H1 (cell line): ENCODE results near the gene USPL1. TPM values are rescaled to one million over a fixed set of nuclear protein-coding genes. Genes with fewer than 3 reads are reported as not detected.

Experiments
- CTCF ChIA-PET: fragments of 300-600 bp; sonication (Branson Sonifier 250); formaldehyde crosslinking; loops from one replicate; lab custom pipeline; 2021; ENCODE audit not compliant: partially characterized antibody; lab: Charles Lee
- POLR2A ChIA-PET: fragments of 300-600 bp; sonication (Branson Sonifier 250); formaldehyde crosslinking; loops from one replicate; lab custom pipeline; 2021; ENCODE audit warnings: inconsistent platforms; ENCODE audit not compliant: partially characterized antibody; lab: Charles Lee
- DNase-seq, 2 experiments: peaks; one replicate each; pipeline versions ENCODE4 v3.0.0 to v3.0.0-alpha.2; 2010 to 2022; ENCODE audit warnings: low spot score in 2 of 2, low read depth in 1 of 2, mixed read lengths in 1 of 2
- FAIRE-seq: peaks from 2 replicates; lab custom pipeline; 2011; peaks lifted over from hg19 to GRCh38; lab: Jason Lieb, UNC
- H2AFZ ChIP-seq: 2 replicates; pipeline ENCODE4 v1.8.1; 2012; ENCODE audit warnings: low read length, inconsistent platforms
- H2AK5ac ChIP-seq: 2 replicates; pipeline ENCODE4 v1.6.1; 2013; ENCODE audit warnings: low read depth, low read length
- H2BK120ac ChIP-seq: replicated peaks from 2 replicates; pipeline ENCODE3; 2013; ENCODE audit warnings: low read depth, low read length, inconsistent platforms
- H2BK12ac ChIP-seq: 2 replicates; pipeline ENCODE4 v1.6.1; 2013; ENCODE audit warnings: low read depth, low read length
- H2BK15ac ChIP-seq: 2 replicates; pipeline ENCODE4 v1.6.1; 2013; ENCODE audit warnings: low read length
- H2BK20ac ChIP-seq: 2 replicates; pipeline ENCODE4 v1.6.1; 2013; ENCODE audit warnings: low read length
- H2BK5ac ChIP-seq: 2 replicates; pipeline ENCODE4 v1.6.1; 2013; ENCODE audit warnings: low read depth, low read length
- H3K14ac ChIP-seq: 2 replicates; pipeline ENCODE4 v1.6.1; 2013; ENCODE audit warnings: inconsistent platforms; ENCODE audit not compliant: insufficient read length
- H3K18ac ChIP-seq: 2 replicates; pipeline ENCODE4 v1.6.1; 2013; ENCODE audit warnings: low read length; ENCODE audit errors: extremely low read depth
- H3K23ac ChIP-seq: 2 replicates; pipeline ENCODE4 v1.6.1; 2013; ENCODE audit warnings: inconsistent platforms; ENCODE audit not compliant: insufficient read length
- H3K23me2 ChIP-seq: 2 replicates; pipeline ENCODE4 v1.6.1; 2013; ENCODE audit warnings: low read depth, low read length
- H3K27ac ChIP-seq: 2 replicates; pipeline ENCODE4 v1.6.1; 2011; ENCODE audit warnings: low read depth, low read length, inconsistent platforms
- H3K27me3 ChIP-seq, 4 experiments: replicated peaks in 1 of 4; 1 replicate in 1 of 4; 2 replicates in 3 of 4; pipeline versions ENCODE4 v1.6.1 to v1.8.1; 2011 to 2013; ENCODE audit warnings: low read length in 3 of 4, mild to moderate bottlenecking in 3 of 4, inconsistent platforms in 2 of 4, mixed read lengths in 2 of 4, moderate library complexity in 1 of 4; ENCODE audit not compliant: control insufficient read depth in 3 of 4, insufficient read depth in 3 of 4; ENCODE audit errors: extremely low read depth in 1 of 4
- H3K36me3 ChIP-seq, 4 experiments: 2 replicates each; pipeline versions ENCODE4 v1.6.1 to v1.8.1; 2011 to 2013; ENCODE audit warnings: mild to moderate bottlenecking in 4 of 4, low read length in 3 of 4, moderate library complexity in 2 of 4, control low read depth in 1 of 4, inconsistent platforms in 1 of 4; ENCODE audit not compliant: insufficient read depth in 4 of 4, control insufficient read depth in 2 of 4
- H3K4ac ChIP-seq: replicated peaks from 2 replicates; pipeline ENCODE3; 2013; ENCODE audit warnings: low read length, low read depth, mixed read lengths, inconsistent platforms; ENCODE audit not compliant: insufficient read length
- H3K4me1 ChIP-seq, 4 experiments: replicated peaks in 1 of 4; 1 replicate in 1 of 4; 2 replicates in 3 of 4; pipeline versions ENCODE4 v1.6.1 to v1.8.1; 2011 to 2013; ENCODE audit warnings: low read length in 3 of 4, inconsistent platforms in 2 of 4, mixed read lengths in 1 of 4; ENCODE audit not compliant: insufficient read depth in 4 of 4, control insufficient read depth in 3 of 4
- H3K4me2 ChIP-seq, 2 experiments: 2 replicates each; pipeline versions ENCODE4 v1.6.1 to v1.8.1; 2011 to 2013; ENCODE audit warnings: low read depth in 2 of 2, low read length in 2 of 2, control low read depth in 1 of 2, inconsistent platforms in 1 of 2, mild to moderate bottlenecking in 1 of 2; ENCODE audit not compliant: insufficient read depth in 1 of 2
- H3K4me3 ChIP-seq, 4 experiments: fragments of 200-600, 300-600 bp in 1 of 4; sonication (generic), shearing (Covaris generic), sonication (Bioruptor Twin) in 1 of 4; 2 replicates each; pipeline versions ENCODE4 v1.5.1 to v1.8.1; 2011 to 2016; ENCODE audit warnings: low read length in 4 of 4, low read depth in 3 of 4, control low read depth in 2 of 4, inconsistent platforms in 2 of 4, mild to moderate bottlenecking in 2 of 4, mixed read lengths in 1 of 4, moderate library complexity in 1 of 4; ENCODE audit not compliant: insufficient read depth in 2 of 4; ENCODE audit errors: extremely low read depth in 1 of 4
- H3K56ac ChIP-seq: replicated peaks from 2 replicates; pipeline ENCODE3; 2013; ENCODE audit warnings: low read depth, mild to moderate bottlenecking, mixed read lengths, low read length, inconsistent platforms; ENCODE audit not compliant: insufficient read length
- H3K79me1 ChIP-seq: 2 replicates; pipeline ENCODE4 v1.6.1; 2013; ENCODE audit warnings: low read depth, low read length, control low read depth
- H3K79me2 ChIP-seq, 2 experiments: 2 replicates each; pipeline versions ENCODE4 v1.6.1 to v1.8.1; 2012 to 2013; ENCODE audit warnings: low read length in 2 of 2, mild to moderate bottlenecking in 2 of 2, inconsistent platforms in 1 of 2; ENCODE audit not compliant: insufficient read depth in 2 of 2, control insufficient read depth in 1 of 2
- H3K9ac ChIP-seq, 4 experiments: replicated peaks in 1 of 4; 1 replicate in 1 of 4; 2 replicates in 3 of 4; pipeline versions ENCODE4 v1.6.1 to v1.8.1; 2011 to 2013; ENCODE audit warnings: low read depth in 3 of 4, low read length in 3 of 4, control low read depth in 2 of 4, mild to moderate bottlenecking in 2 of 4, moderate library complexity in 2 of 4, inconsistent platforms in 1 of 4; ENCODE audit errors: extremely low read depth in 1 of 4
- H3K9me3 ChIP-seq, 2 experiments: 2 replicates each; pipeline versions ENCODE4 v1.6.1 to v1.8.1; 2012 to 2013; ENCODE audit warnings: mild to moderate bottlenecking in 2 of 2, moderate library complexity in 2 of 2, control low read depth in 1 of 2, inconsistent platforms in 1 of 2, low read depth in 1 of 2, low read length in 1 of 2, mixed read lengths in 1 of 2; ENCODE audit not compliant: insufficient read depth in 2 of 2
- H4K20me1 ChIP-seq, 2 experiments: replicated peaks in 1 of 2; 2 replicates each; pipeline versions ENCODE3 to v1.8.1; 2011 to 2013; ENCODE audit warnings: inconsistent platforms in 2 of 2, low read length in 2 of 2, mild to moderate bottlenecking in 1 of 2; ENCODE audit not compliant: insufficient read depth in 2 of 2, control insufficient read depth in 1 of 2
- H4K5ac ChIP-seq: 2 replicates; pipeline ENCODE4 v1.6.1; 2013; ENCODE audit warnings: low read length, low read depth, mixed read lengths, inconsistent platforms; ENCODE audit not compliant: insufficient read length
- H4K8ac ChIP-seq: 2 replicates; pipeline ENCODE4 v1.8.0; 2013; ENCODE audit warnings: mild to moderate bottlenecking, moderate library complexity, low read length, inconsistent platforms; ENCODE audit not compliant: insufficient read depth; ENCODE audit errors: extremely low read depth
- H4K91ac ChIP-seq: replicated peaks from 2 replicates; pipeline ENCODE3; 2013; ENCODE audit warnings: low read length, mixed read lengths, inconsistent platforms; ENCODE audit not compliant: insufficient read length
- HDAC6 ChIP-seq: IDR thresholded peaks from one replicate; pipeline ENCODE4 v1.7.1; 2012; ENCODE audit warnings: low read depth, mild to moderate bottlenecking, inconsistent platforms, low read length, moderate library complexity
- KDM5A ChIP-seq: fragments of 200-600 bp; IDR thresholded peaks from 2 replicates; pipeline ENCODE4 v1.7.1; 2012; ENCODE audit warnings: mild to moderate bottlenecking, low read length, inconsistent platforms, mixed read lengths
- RNF2 ChIP-seq: fragments of 200-900, 300-1000 bp; sonication (generic); IDR thresholded peaks from 2 replicates; pipeline ENCODE4 v1.7.1; 2016; ENCODE audit warnings: borderline replicate concordance, low read depth, mild to moderate bottlenecking, antibody characterized with exemption, low read length; ENCODE audit not compliant: poor library complexity, severe bottlenecking; ENCODE audit errors: missing control alignments
- RXRA ChIP-seq: IDR thresholded peaks from 2 replicates; pipeline ENCODE4 v1.6.1; 2011; ENCODE audit warnings: low read depth, mild to moderate bottlenecking, low read length, moderate library complexity; ENCODE audit not compliant: insufficient read depth
- SAP30 ChIP-seq: fragments of 300-600 bp; sonication (generic); IDR thresholded peaks from 2 replicates; pipeline ENCODE4 v1.7.1; 2012; ENCODE audit warnings: low read length, moderate library complexity, mild to moderate bottlenecking, inconsistent platforms; ENCODE audit not compliant: insufficient read depth, insufficient replicate concordance
- SIRT6 ChIP-seq: IDR thresholded peaks from one replicate; pipeline ENCODE4 v1.7.1; 2012; ENCODE audit warnings: low read length, inconsistent platforms
- SP2 ChIP-seq: IDR thresholded peaks from 2 replicates; pipeline ENCODE4 v1.6.1; 2012; ENCODE audit warnings: mild to moderate bottlenecking, low read length, inconsistent platforms
- WGBS, 2 experiments: shearing (Covaris generic) in 1 of 2; methylation state at CpG; one replicate each; pipeline versions ENCODE4 v1.1.6 to v1.1.7; 2013 to 2015; ENCODE audit warnings: low lambda C conversion rate in 2 of 2, mixed read lengths in 2 of 2, inconsistent platforms in 1 of 2, low coverage in 1 of 2, missing lambda C conversion rate in 1 of 2; ENCODE audit not compliant: insufficient replicate concordance in 2 of 2, insufficient coverage in 1 of 2, insufficient read length in 1 of 2; ENCODE audit errors: extremely low coverage in 1 of 2, missing lambda C conversion rate in 1 of 2; 5-methylcytosine and 5-hydroxymethylcytosine counted together
- polyA plus RNA-seq, 7 experiments: library from polyadenylated mRNA; depleted of rRNA in 3 of 7; stranded (reverse) in 5 of 7; unstranded in 2 of 7; fragments of >200 nt in 5 of 7; fragments of 200-250 nt in 2 of 7; gene quantifications; 1 replicate in 5 of 7; 2 replicates in 1 of 7; 4 replicates in 1 of 7; pipeline versions ENCODE4 v1.2.1 to v1.2.3, GENCODE V29; 2011 to 2013; ENCODE audit warnings: missing spikeins in 2 of 7, mixed read lengths in 2 of 7
- total RNA-seq: library from RNA; stranded (reverse); fragmentation: NEBNext Ultra II Directional; extraction: Animal tissue kit (Norgen Biotek cat#: 25700); gene quantifications from 2 replicates; pipeline ENCODE4 v1.2.1, GENCODE V29; 2021

Gene USPL1
- total and polyA plus RNA-seq, 2 of the 8 experiments (the other 6 are each of a cell fraction or from before 2014, with no cell fraction given): 6.3 to 17.1 TPM

GRCh38 chr13:30622551-30622950 lies 4.8 kb downstream of the USPL1 start:
- Histone ChIP-seq H3K4me2 (no peak overlapping the region), H3K4ac (no peak overlapping the region), H4K8ac (no peak overlapping the region), H4K20me1 (peaks cover 0 to 8% of the 10 kb centered on the region in 2 experiments), H2BK12ac (no peak overlapping the region), H3K79me2 (peaks cover 16 to 77% of the 10 kb centered on the region in 2 experiments), H3K9ac (no peak overlapping the region), H3K36me3 (peaks cover 2 to 18% (median 7%) of the 10 kb centered on the region in 4 experiments; a peak in 7 of 8 replicates), H3K27ac (no peak overlapping the region), H2AK5ac (no peak overlapping the region), H3K18ac (no peak overlapping the region), H3K23ac (no peak overlapping the region), H4K5ac (no peak overlapping the region), H2BK5ac (no peak overlapping the region), H3K4me1 (0 out of 7 replicates have a peak, but pooled peaks cover 0 to 3% (median 1%) of the 10 kb centered on the region in 4 experiments), H4K91ac (no peak overlapping the region), H3K79me1 (peaks cover 2% of the 10 kb centered on the region; the same call in 1 of the 2 replicates), H2AFZ (no peak overlapping the region), H2BK120ac (no peak overlapping the region), H3K14ac (no peak overlapping the region), H3K27me3 (no peaks in the 10 kb centered on the region), H3K23me2 (peaks cover 9% of the 10 kb centered on the region), H3K4me3 (no peak overlapping the region), H2BK15ac (no peak overlapping the region), H3K9me3 (no peaks in the 10 kb centered on the region), H3K56ac (no peak overlapping the region), H2BK20ac (no peak overlapping the region)
- POLR2A ChIA-PET: no interaction called here
- DNase-seq (no peak), FAIRE-seq (no peak)
- CTCF ChIA-PET: interaction anchor here (1.1 to 2.1 kb wide), 2 partner anchors 17 to 180 kb away, joined by 4 to 6 read pairs; no protein-coding TSS in a partner anchor
- TF ChIP-seq RNF2: no peak
- no peak for TF ChIP-seq RXRA
- TF ChIP-seq SIRT6: no peak
- TF ChIP-seq SAP30: no peak
- no peak for TF ChIP-seq HDAC6
- TF ChIP-seq SP2: no peak
- no peak for TF ChIP-seq KDM5A
- 90% methylated on average over 1 of the region's 1 CpG; no CpG with 5 or more reads in 1 of the 2 experiments for WGBS, 2 experiments
